Measurements from ENCODE around the gene TNPO1. TPM values are rescaled to one million over a fixed set of nuclear protein-coding genes. Genes with fewer than 3 reads are reported as not detected.

The TNPO1 gene
- total and polyA plus RNA-seq, 9 of the 15 experiments (the other 6 are each of a cell fraction or from before 2014, with no cell fraction given) = 20.8 to 176 (median 97.9) TPM

DNA sequence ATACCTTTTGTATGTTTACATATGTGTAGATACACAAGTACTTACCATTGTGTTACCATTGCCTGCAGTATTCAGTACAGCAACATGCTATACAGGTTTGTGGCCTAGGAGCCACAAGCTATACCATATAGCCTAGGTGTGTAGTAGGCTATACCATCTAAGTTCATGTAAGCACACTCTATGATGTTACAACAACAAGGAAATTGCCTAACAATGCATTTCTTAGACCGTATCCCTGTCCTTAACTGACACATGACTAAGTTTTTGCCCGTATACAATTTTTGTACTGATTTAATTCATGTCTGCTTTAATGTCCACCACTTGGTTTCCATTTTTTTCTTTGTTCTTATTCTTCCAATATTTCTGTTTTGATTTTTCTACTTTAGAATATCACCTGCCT, 18.5 kb downstream of the TNPO1 start:
- BruUV-seq (replicated peaks) = no TSS peak
- no peaks in the 10 kb centered on the region for H3K36me3 ChIP-seq (ENCODE audit: control insufficient read depth, insufficient read depth, low read length)
- DNase-seq (ENCODE audit: extremely low read depth in 1 of 4, low spot score in 3 of 4) (no peak), FAIRE-seq (no peak), ATAC-seq (no peak)
- H2AFZ ChIP-seq (ENCODE audit: low read depth, low read length) = no peak overlapping the region
- no peak for TF ChIP-seq SAFB (IDR thresholded peaks at IDR 0.05; ENCODE audit: borderline replicate concordance, low read depth, low read length)
- TF ChIP-seq, protein P1, sequence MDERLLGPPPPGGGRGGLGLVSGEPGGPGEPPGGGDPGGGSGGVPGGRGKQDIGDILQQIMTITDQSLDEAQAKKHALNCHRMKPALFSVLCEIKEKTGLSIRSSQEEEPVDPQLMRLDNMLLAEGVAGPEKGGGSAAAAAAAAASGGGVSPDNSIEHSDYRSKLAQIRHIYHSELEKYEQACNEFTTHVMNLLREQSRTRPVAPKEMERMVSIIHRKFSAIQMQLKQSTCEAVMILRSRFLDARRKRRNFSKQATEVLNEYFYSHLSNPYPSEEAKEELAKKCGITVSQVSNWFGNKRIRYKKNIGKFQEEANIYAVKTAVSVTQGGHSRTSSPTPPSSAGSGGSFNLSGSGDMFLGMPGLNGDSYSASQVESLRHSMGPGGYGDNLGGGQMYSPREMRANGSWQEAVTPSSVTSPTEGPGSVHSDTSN (CRISPR knock-in tag; IDR thresholded peaks at IDR 0.05; ENCODE audit: low read depth) = no peak
- TF ChIP-seq, protein P1 (tag; conservative IDR thresholded peaks at IDR 0.05; ENCODE audit: low read depth) = no peak
- no peak for TF ChIP-seq KDM2B (CRISPR knock-in tag; IDR thresholded peaks at IDR 0.05)
- TF ChIP-seq, protein P2, sequence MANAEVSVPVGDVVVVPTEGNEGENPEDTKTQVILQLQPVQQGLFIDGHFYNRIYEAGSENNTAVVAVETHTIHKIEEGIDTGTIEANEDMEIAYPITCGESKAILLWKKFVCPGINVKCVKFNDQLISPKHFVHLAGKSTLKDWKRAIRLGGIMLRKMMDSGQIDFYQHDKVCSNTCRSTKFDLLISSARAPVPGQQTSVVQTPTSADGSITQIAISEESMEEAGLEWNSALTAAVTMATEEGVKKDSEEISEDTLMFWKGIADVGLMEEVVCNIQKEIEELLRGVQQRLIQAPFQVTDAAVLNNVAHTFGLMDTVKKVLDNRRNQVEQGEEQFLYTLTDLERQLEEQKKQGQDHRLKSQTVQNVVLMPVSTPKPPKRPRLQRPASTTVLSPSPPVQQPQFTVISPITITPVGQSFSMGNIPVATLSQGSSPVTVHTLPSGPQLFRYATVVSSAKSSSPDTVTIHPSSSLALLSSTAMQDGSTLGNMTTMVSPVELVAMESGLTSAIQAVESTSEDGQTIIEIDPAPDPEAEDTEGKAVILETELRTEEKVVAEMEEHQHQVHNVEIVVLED (CRISPR knock-in tag; IDR thresholded peaks at IDR 0.05) = no peak
- no peak for TF ChIP-seq KLF6 (CRISPR knock-in tag; IDR thresholded peaks at IDR 0.05; ENCODE audit: borderline replicate concordance)
- TF ChIP-seq ARID1B (IDR thresholded peaks at IDR 0.05) = no peak
- TF ChIP-seq HDAC2 (IDR thresholded peaks at IDR 0.05) = no peak
- no peak for TF ChIP-seq MIER1 (IDR thresholded peaks at IDR 0.05; ENCODE audit: low read depth)
- TF ChIP-seq BRF1 (IDR thresholded peaks at IDR 0.05; ENCODE audit: borderline replicate concordance, extremely low read depth, insufficient read length) = no peak
- TF ChIP-seq KDM4B (IDR thresholded peaks at IDR 0.05; ENCODE audit: borderline replicate concordance in 2 of 2, low read depth in 1 of 2) = no peak
- TF ChIP-seq ZBED1 (IDR thresholded peaks at IDR 0.05) = no peak
- no peak for TF ChIP-seq CHD4 (IDR thresholded peaks at IDR 0.05; ENCODE audit: insufficient read depth, insufficient replicate concordance, low read depth, low read length, poor library complexity, severe bottlenecking)
- TF ChIP-seq, protein P3, sequence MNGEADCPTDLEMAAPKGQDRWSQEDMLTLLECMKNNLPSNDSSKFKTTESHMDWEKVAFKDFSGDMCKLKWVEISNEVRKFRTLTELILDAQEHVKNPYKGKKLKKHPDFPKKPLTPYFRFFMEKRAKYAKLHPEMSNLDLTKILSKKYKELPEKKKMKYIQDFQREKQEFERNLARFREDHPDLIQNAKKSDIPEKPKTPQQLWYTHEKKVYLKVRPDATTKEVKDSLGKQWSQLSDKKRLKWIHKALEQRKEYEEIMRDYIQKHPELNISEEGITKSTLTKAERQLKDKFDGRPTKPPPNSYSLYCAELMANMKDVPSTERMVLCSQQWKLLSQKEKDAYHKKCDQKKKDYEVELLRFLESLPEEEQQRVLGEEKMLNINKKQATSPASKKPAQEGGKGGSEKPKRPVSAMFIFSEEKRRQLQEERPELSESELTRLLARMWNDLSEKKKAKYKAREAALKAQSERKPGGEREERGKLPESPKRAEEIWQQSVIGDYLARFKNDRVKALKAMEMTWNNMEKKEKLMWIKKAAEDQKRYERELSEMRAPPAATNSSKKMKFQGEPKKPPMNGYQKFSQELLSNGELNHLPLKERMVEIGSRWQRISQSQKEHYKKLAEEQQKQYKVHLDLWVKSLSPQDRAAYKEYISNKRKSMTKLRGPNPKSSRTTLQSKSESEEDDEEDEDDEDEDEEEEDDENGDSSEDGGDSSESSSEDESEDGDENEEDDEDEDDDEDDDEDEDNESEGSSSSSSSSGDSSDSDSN (IDR thresholded peaks at IDR 0.05; ENCODE audit: borderline replicate concordance in 1 of 2, low read depth in 2 of 2, low read length in 2 of 2) = no peak
- H3K79me2 ChIP-seq (ENCODE audit: control insufficient read depth, insufficient read depth, low read length) = no peaks in the 10 kb centered on the region
- in situ Hi-C loops (cut with MboI) = no loop called here
- H3K4me3 ChIP-seq = no peak overlapping the region
- H3K9ac ChIP-seq (ENCODE audit: insufficient read depth in 1 of 2, low read depth in 2 of 2, low read length in 2 of 2) = no peak overlapping the region
- intact Hi-C loops (cut with micrococcal nuclease) = no loop called here
- H3K27me3 ChIP-seq (ENCODE audit: control insufficient read depth in 2 of 2, insufficient read depth in 2 of 2, low read length in 2 of 2) = no peaks in the 10 kb centered on the region
- ChIA-PET POLR2A (interaction anchor here (1.0 to 1.4 kb wide), 2 partner anchors 8 to 11 kb away, joined by 3 to 4 read pairs; no protein-coding TSS in a partner anchor), CTCF (ENCODE audit: low intra/inter-chr PET ratio) (no interaction called here)
- H3K4me2 ChIP-seq (ENCODE audit: insufficient read depth, low read length) = no peak overlapping the region
- no peaks in the 10 kb centered on the region for H3K9me3 ChIP-seq (replicated peaks; ENCODE audit: control insufficient read depth, insufficient read depth, low read depth, low read length)
- WGBS (ENCODE audit: insufficient coverage, low coverage, missing lambda C conversion rate) = 64% methylated on average over 2 of the region's 2 CpGs
- no peak overlapping the region for H3K27ac ChIP-seq (ENCODE audit: extremely low read depth, low read depth, low read length)
- H3K4me1 ChIP-seq (replicated peaks in 1 of 2; ENCODE audit: control insufficient read depth in 2 of 2, insufficient read depth in 2 of 2, low read length in 2 of 2) = peaks cover 4 to 9% of the 10 kb centered on the region in 2 experiments; a peak in 2 of 5 replicates
- no peaks in the 10 kb centered on the region for H3K9me1 ChIP-seq (ENCODE audit: control insufficient read depth, insufficient read depth, low read length)
- H4K20me1 ChIP-seq (replicated peaks; ENCODE audit: control insufficient read depth, insufficient read depth, low read length) = no peaks in the 10 kb centered on the region; the same call in 1 of the 2 replicates
